ENCODE results near the gene FBXO9. TPM values are rescaled to one million over a fixed set of nuclear protein-coding genes. Genes with fewer than 3 reads are reported as not detected.

FBXO9 gene
- polyA plus RNA-seq, 1 experiment: 83.5 TPM

DNA sequence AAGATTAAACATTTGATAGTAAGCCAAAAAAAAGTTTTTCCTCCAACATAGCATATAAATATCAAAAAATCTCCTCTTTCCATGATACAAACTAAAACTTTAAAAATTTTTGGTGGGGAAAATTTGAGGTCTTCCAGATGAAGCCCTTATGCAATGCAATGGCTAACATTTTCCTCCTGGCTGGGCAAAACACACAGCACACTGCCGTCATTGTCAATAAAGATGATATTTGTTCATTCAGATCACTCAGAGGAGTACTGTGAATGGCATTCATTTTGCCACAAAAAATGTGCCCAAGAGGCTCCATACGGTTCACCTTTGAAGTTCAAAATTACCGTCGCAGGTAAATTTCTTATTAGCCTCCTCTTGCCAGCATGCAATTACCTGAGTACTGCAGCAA, 33.9 kb upstream of the FBXO9 start:
- peaks cover 8% of the 10 kb centered on the region for H3K36me3 ChIP-seq (ENCODE audit: control insufficient read depth, insufficient read depth, low read length)
- no peak for TF ChIP-seq CTCF (IDR thresholded peaks at IDR 0.05; ENCODE audit: insufficient read depth, low read depth, low read length)
- CTCF ChIA-PET: interaction anchor here (0.8 to 3.8 kb wide), 3 partner anchors 25 to 453 kb away, joined by 3 to 12 read pairs (median 3); partner anchors contain the start of gene GSTA4

DNA sequence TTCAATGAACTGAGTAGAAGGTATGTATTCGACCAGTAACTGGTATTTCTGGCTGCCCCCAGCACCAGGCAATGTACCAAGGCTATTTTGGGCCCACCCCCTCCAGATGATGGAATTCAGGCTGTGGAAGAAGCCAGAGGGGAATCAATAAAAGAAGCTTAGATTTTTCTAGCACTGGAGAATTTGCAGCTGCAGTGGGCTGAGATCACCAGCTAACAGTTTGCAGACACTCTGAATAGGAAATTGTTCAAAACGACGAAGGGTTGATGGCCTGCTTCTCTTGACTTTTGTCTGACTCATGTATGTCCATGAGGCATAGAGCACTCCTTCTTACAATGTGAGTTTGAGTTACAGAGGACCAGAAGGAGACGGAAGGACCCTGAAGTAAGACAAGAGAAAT, 32.4 kb upstream of the FBXO9 start:
- peaks cover 10% of the 10 kb centered on the region for H3K36me3 ChIP-seq (ENCODE audit: control insufficient read depth, insufficient read depth, low read length)
- no peaks in the 10 kb centered on the region for H3K27me3 ChIP-seq (ENCODE audit: control insufficient read depth, insufficient read depth, low read length)
- ChIA-PET CTCF (interaction anchor here (1.3 kb wide), 1 partner anchor 8 kb away, joined by 3 read pairs; no protein-coding TSS in a partner anchor), POLR2A (interaction anchor here (1.0 kb wide), 1 partner anchor 39 kb away, joined by 3 read pairs; no protein-coding TSS in a partner anchor)
- H3K4me3 ChIP-seq (ENCODE audit: low read depth, low read length): no peak overlapping the region
- no peak for DNase-seq (ENCODE audit: low read depth)
- no peak for TF ChIP-seq CTCF (IDR thresholded peaks at IDR 0.05; ENCODE audit: insufficient read depth, low read depth, low read length)

More for the DNA sequence above, 33.9 kb upstream of the FBXO9 start:
- H3K27me3 ChIP-seq (ENCODE audit: control insufficient read depth, insufficient read depth, low read length): no peaks in the 10 kb centered on the region
- POLR2A ChIA-PET: no interaction called here
- DNase-seq (ENCODE audit: low read depth): no peak
- H3K4me3 ChIP-seq (ENCODE audit: low read depth, low read length): no peak overlapping the region

DNA sequence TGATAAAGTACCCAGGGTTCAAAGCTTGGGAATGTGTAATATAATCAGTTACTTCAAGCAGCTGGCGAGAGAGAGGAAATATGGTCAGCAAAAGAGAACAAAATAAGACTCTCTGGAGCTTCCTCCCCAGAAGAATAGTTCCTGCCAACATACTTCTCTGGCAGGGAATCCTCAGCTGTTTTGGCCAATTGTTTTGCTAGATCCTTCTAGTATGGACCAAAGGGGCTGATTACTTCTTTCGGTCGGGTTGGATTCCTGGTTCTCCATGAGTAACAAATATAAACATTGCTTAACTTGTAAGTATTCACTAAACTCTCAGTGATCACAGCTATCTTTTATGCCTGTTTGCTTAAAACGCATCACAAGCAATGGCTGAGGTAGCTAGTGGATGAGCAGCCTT, 31.4 kb upstream of the FBXO9 start:
- no peak for DNase-seq (ENCODE audit: low read depth)
- TF ChIP-seq CTCF (IDR thresholded peaks at IDR 0.05; ENCODE audit: insufficient read depth, low read depth, low read length): no peak
- Histone ChIP-seq H3K4me3 (ENCODE audit: low read depth, low read length) (no peak overlapping the region), H3K27me3 (ENCODE audit: control insufficient read depth, insufficient read depth, low read length) (no peaks in the 10 kb centered on the region), H3K36me3 (ENCODE audit: control insufficient read depth, insufficient read depth, low read length) (peaks cover 10% of the 10 kb centered on the region)
- ChIA-PET POLR2A (interaction anchor here (1.0 kb wide), 1 partner anchor 40 kb away, joined by 3 read pairs; no protein-coding TSS in a partner anchor), CTCF (interaction anchor here (0.5 to 1.4 kb wide), 2 partner anchors 19 to 26 kb away, joined by 3 to 5 read pairs; no protein-coding TSS in a partner anchor)

GRCh38 chr6:53035549-53036213, 29.5 kb upstream of the FBXO9 start:
- H3K27me3 ChIP-seq (ENCODE audit: control insufficient read depth, insufficient read depth, low read length): no peaks in the 10 kb centered on the region
- H3K4me3 ChIP-seq (ENCODE audit: low read depth, low read length): no peak overlapping the region
- POLR2A ChIA-PET: no interaction called here
- H3K36me3 ChIP-seq (ENCODE audit: control insufficient read depth, insufficient read depth, low read length): peaks cover 14% of the 10 kb centered on the region
- no peak for TF ChIP-seq CTCF (IDR thresholded peaks at IDR 0.05; ENCODE audit: insufficient read depth, low read depth, low read length)
- CTCF ChIA-PET: interaction anchor here (1.6 kb wide), 1 partner anchor 12 kb away, joined by 3 read pairs; no protein-coding TSS in a partner anchor
- DNase-seq (ENCODE audit: low read depth): no peak

DNA sequence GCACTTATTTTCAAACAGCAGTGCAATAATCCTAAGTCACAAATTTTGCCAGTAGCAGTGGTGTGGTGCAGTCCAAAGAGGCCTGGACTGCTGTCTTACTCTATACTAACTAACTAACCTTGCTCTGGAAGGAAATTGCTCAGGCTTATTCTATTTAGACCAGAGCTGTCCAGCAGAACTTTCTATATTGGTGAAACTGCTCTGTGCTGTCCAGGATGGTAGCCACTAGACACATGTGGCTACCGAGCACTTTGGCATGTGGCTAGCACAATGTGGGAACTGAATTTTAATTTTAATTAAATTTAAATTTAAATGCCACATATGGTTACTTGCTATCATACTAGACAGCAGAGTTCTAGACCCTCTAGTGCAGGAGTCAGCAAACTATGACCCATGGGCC, 27.1 kb upstream of the FBXO9 start:
- Histone ChIP-seq H3K27me3 (ENCODE audit: control insufficient read depth, insufficient read depth, low read length) (no peaks in the 10 kb centered on the region), H3K36me3 (ENCODE audit: control insufficient read depth, insufficient read depth, low read length) (peaks cover 12% of the 10 kb centered on the region), H3K4me3 (ENCODE audit: low read depth, low read length) (no peak overlapping the region)
- ChIA-PET CTCF (no interaction called here), POLR2A (no interaction called here)
- no peak for DNase-seq (ENCODE audit: low read depth)
- TF ChIP-seq CTCF (IDR thresholded peaks at IDR 0.05; ENCODE audit: insufficient read depth, low read depth, low read length): no peak
